ENCODE data around the gene C1orf94. TPM values are rescaled to one million over a fixed set of nuclear protein-coding genes. Genes with fewer than 3 reads are reported as not detected.

The C1orf94 gene
- total RNA-seq, 4 donors from 2014 or later: not detected

GRCh38 chr1:34236089-34236488, 59.4 kb downstream of the C1orf94 start:
- WGBS, 2 donors (ENCODE audit: low coverage in 1 of 2): 52 to 64% methylated on average over 6 of the region's 6 CpGs
- H3K9me3 ChIP-seq: no peaks in the 10 kb centered on the region
- TF ChIP-seq POLR2A (IDR thresholded peaks at IDR 0.05): no peak
- TF ChIP-seq, protein P1, sequence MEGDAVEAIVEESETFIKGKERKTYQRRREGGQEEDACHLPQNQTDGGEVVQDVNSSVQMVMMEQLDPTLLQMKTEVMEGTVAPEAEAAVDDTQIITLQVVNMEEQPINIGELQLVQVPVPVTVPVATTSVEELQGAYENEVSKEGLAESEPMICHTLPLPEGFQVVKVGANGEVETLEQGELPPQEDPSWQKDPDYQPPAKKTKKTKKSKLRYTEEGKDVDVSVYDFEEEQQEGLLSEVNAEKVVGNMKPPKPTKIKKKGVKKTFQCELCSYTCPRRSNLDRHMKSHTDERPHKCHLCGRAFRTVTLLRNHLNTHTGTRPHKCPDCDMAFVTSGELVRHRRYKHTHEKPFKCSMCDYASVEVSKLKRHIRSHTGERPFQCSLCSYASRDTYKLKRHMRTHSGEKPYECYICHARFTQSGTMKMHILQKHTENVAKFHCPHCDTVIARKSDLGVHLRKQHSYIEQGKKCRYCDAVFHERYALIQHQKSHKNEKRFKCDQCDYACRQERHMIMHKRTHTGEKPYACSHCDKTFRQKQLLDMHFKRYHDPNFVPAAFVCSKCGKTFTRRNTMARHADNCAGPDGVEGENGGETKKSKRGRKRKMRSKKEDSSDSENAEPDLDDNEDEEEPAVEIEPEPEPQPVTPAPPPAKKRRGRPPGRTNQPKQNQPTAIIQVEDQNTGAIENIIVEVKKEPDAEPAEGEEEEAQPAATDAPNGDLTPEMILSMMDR (IDR thresholded peaks at IDR 0.05): no peak
- no peak overlapping the region for H3K27ac ChIP-seq
- H3K4me1 ChIP-seq: no peaks in the 10 kb centered on the region
- DNase-seq: no peak
- H3K27me3 ChIP-seq: peaks cover 4% of the 10 kb centered on the region
- intact Hi-C loops (cut with DNase I; ENCODE audit: low total_unique reads) (no loop called here), in situ Hi-C loops (cut with MboI; ENCODE audit: low pct_ligation_motif_present in 1 of 4, low pct_unique_long_range_greater_than_20kb in 1 of 4, low sequenced_read_pairs in 3 of 4) (no loop called here)
- H3K4me3 ChIP-seq: no peak overlapping the region
- H3K36me3 ChIP-seq: no peaks in the 10 kb centered on the region

- no peak overlapping the region for H3K4me3 ChIP-seq
Measured at GRCh38 chr1:34237151-34237815, 60.6 kb downstream of the C1orf94 start.

GRCh38 chr1:34245967-34246366, 69.3 kb downstream of the C1orf94 start:
- no peak for TF ChIP-seq POLR2AphosphoS5 (IDR thresholded peaks at IDR 0.05)
- TF ChIP-seq, protein P1 (IDR thresholded peaks at IDR 0.05): no peak
- TF ChIP-seq EP300 (IDR thresholded peaks at IDR 0.05; ENCODE audit: low read depth): no peak
- no peak for TF ChIP-seq POLR2A (IDR thresholded peaks at IDR 0.05)
- Histone ChIP-seq H3K36me3 (no peaks in the 10 kb centered on the region), H3K9me3 (no peaks in the 10 kb centered on the region), H3K4me1 (no peaks in the 10 kb centered on the region), H3K4me3 (no peak overlapping the region), H3K27me3 (peaks cover 28% of the 10 kb centered on the region), H3K27ac (no peak overlapping the region)
- 51 to 63% methylated on average over 2 to 4 of the region's 4 CpGs for WGBS, 2 donors (ENCODE audit: low coverage in 1 of 2)
- DNase-seq: no peak
- intact Hi-C loops (cut with DNase I; ENCODE audit: low total_unique reads): no loop called here
- in situ Hi-C loops (cut with MboI; ENCODE audit: low pct_ligation_motif_present in 1 of 4, low pct_unique_long_range_greater_than_20kb in 1 of 4, low sequenced_read_pairs in 3 of 4): no loop called here

More at GRCh38 chr1:34237151-34237815, 60.6 kb downstream of the C1orf94 start:
- Histone ChIP-seq H3K9me3 (no peaks in the 10 kb centered on the region), H3K27me3 (peaks cover 4% of the 10 kb centered on the region), H3K27ac (no peak overlapping the region), H3K36me3 (no peaks in the 10 kb centered on the region), H3K4me1 (no peaks in the 10 kb centered on the region)
- WGBS, 2 donors (ENCODE audit: low coverage in 1 of 2): 45 to 59% methylated on average over 8 of the region's 8 CpGs
- intact Hi-C loops (cut with DNase I; ENCODE audit: low total_unique reads) (no loop called here), in situ Hi-C loops (cut with MboI; ENCODE audit: low pct_ligation_motif_present in 1 of 4, low pct_unique_long_range_greater_than_20kb in 1 of 4, low sequenced_read_pairs in 3 of 4) (no loop called here)
- no peak for DNase-seq
- TF ChIP-seq, protein P1 (IDR thresholded peaks at IDR 0.05): no peak
- TF ChIP-seq POLR2AphosphoS5 (IDR thresholded peaks at IDR 0.05) (no peak), EP300 (IDR thresholded peaks at IDR 0.05; ENCODE audit: low read depth) (no peak), POLR2A (IDR thresholded peaks at IDR 0.05) (no peak)

DNA sequence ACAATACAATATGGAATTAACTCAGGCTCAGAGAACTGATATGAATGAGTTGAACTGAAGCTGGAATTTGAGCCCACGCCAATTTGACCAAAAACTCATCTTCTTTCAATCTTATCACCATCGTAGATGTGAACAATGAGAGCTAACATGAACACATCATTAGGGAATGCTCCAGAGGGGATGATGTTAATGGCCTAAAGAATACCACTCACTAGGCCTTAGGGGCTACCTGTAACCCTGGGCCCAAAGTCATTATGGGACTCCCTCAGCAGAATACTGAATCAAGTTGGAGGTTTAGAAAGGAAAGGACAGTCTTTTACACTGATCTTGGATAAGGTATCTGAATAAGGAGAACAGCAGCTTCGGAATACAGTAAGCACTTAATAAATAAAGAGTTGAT, 73.6 kb downstream of the C1orf94 start:
- in situ Hi-C loops (cut with MboI; ENCODE audit: low pct_ligation_motif_present in 1 of 4, low pct_unique_long_range_greater_than_20kb in 1 of 4, low sequenced_read_pairs in 3 of 4) (no loop called here), intact Hi-C loops (cut with DNase I; ENCODE audit: low total_unique reads) (no loop called here)
- Histone ChIP-seq H3K27ac (no peak overlapping the region), H3K4me1 (no peaks in the 10 kb centered on the region), H3K27me3 (peaks cover 17% of the 10 kb centered on the region), H3K4me3 (no peak overlapping the region), H3K9me3 (no peaks in the 10 kb centered on the region), H3K36me3 (no peaks in the 10 kb centered on the region)
- no peak for DNase-seq
- WGBS, 2 donors (ENCODE audit: low coverage in 1 of 2): 56 to 57% methylated on average over 3 of the region's 3 CpGs
- TF ChIP-seq POLR2AphosphoS5 (IDR thresholded peaks at IDR 0.05) (no peak), POLR2A (IDR thresholded peaks at IDR 0.05) (no peak), EP300 (IDR thresholded peaks at IDR 0.05; ENCODE audit: low read depth) (no peak)
- TF ChIP-seq, protein P1 (IDR thresholded peaks at IDR 0.05): no peak

Data from transverse colon (tissue), 4 donors.